ENCODE data around the gene TNNT2.

The TNNT2 gene

GRCh38 chr1:201377611-201378092, at the start of gene TNNT2:
Gene TNNT2 (minus strand): TSS chr1:201377680. CDS start chr1:201373254, 4,426 bp downstream.
- DNase-seq = no peak

GRCh38 chr1:201426479-201427310, 49.2 kb upstream of the TNNT2 start:
- no peak for DNase-seq

GRCh38 chr1:201424146-201424545, 46.7 kb upstream of the TNNT2 start:
- no peak for DNase-seq

DNA sequence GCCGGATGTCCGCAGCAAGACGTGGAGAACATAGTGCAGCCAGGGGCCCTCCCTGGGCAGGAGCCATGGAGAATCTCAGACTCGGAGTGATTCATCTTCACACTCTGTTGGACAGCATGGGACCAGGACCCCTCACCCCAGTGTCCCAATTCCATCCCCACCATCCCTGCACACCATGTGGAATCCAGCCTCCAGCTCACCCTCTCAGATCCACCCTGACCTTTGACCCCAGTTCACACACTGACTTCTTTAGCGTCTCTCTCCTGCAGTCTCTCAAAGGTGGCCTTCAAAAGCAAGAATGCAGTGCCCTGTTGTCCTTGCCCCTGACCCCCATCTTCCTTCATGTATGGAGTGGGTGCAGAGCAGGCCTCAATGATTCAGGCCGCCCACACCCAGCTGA, 46.2 kb upstream of the TNNT2 start:
- no peak for DNase-seq

DNA sequence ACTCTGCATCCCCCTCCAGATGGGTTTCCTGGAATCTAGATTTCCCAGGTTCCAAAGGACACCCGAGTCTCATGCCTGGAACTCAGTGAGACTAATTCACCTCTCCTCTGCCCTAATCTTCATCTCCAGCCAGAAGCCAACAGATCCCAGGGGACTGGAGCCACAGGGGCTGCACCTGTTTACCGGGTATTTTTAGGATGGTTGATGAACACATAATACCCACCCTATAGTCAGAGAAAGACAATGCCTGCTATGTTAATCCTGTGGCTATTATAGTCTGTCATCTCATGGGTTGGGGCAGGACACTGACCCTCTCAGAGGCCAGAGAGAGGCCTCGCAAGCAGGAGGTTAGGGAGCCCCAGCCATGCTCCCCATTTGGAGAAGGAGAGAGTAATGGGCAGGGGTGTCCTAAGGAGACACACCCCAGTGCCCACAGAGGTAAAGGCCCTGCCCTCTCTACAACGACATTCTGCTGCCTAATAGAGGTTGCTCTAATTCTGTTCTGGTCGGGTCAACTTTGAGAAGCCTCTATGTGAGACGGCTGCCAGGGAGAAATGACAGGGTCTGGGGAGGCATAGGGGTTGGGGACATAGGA, 45.1 kb upstream of the TNNT2 start:
- no peak for DNase-seq

DNA sequence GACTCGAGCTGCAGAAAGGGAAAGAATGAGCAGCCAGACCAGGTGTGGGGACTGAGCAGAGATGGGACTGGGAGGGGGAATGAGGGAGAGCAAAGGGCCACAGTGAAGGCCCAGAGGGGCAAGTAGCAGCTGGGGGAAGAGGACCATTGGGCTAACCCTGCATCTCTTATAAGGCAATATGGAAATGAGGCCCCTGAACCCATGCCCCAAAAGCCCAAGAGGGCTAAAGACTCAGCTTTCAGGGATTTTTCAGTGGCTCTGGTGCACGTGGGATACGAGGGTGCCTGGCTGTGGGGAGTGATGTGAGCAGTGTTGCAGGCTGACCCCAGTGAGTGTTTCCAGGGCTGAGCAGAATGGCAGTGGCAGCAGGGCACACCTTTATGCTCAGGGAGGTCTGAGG, 44.5 kb upstream of the TNNT2 start:
- no peak for DNase-seq

DNA sequence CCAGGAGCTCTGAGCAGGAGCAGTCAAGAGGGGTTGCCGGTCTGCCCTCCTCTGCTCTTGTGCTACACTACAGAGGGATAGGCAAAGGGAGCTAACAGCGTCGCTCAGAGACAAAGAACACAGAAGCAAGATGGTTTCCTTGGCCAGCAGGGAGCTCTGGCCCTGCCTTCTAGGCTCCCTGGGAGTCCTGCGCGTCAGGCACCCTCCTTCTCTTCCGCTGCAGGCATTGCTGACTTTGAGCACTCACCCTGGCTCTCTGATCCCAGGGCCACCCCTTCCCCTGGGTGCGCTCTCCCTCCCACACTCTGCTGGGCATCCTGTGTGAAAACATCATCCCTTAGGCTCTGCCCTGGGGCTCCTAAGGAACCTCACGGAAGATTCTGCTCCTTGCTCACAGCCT, 43.6 kb upstream of the TNNT2 start:
- DNase-seq = no peak

DNA sequence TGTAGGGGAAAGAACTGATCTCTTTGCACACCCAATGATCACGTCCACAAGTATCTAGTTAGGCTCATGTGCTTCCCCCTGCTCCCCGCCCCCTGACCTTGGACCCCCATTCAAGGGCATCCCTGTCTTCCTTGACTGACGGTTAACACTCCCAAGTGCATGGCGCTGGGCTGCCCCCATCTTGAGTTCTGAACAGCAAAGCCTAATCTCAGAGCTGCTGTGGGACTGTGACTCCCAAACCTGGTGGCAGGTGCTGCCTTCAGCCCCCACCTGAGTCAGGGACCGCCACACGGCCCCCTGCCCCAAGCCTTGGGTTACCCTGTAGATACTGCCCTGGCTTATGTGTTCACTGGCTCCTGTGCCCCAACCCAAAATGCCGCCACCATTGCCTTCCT, 43.1 kb upstream of the TNNT2 start:
- DNase-seq = no peak

GRCh38 chr1:201419746-201420607, 42.5 kb upstream of the TNNT2 start:
- DNase-seq = no peak

- no peak for DNase-seq
These were observed 41.8 kb upstream of the TNNT2 start for GRCh38 chr1:201419256-201419655.

DNA sequence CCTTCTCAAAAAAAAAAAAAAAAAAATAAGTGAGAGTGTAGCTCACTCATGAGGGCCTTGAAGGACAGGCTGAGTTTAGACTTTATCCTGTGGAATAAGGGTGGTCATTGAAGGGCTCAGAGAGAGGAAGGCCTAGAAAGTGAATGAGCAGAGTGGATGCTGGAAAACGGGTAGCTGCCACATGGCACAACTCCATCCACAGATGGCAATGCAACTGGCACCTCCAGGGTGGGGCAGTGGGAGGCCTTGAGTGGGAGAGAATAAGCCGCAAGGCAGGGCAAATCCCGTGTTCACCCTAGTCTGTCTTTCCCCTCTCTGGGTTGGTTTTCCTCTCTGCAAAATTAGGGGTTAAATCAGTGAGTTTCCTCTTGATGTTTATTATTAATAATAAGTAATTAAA, 41.0 kb upstream of the TNNT2 start:
- no peak for DNase-seq

DNA sequence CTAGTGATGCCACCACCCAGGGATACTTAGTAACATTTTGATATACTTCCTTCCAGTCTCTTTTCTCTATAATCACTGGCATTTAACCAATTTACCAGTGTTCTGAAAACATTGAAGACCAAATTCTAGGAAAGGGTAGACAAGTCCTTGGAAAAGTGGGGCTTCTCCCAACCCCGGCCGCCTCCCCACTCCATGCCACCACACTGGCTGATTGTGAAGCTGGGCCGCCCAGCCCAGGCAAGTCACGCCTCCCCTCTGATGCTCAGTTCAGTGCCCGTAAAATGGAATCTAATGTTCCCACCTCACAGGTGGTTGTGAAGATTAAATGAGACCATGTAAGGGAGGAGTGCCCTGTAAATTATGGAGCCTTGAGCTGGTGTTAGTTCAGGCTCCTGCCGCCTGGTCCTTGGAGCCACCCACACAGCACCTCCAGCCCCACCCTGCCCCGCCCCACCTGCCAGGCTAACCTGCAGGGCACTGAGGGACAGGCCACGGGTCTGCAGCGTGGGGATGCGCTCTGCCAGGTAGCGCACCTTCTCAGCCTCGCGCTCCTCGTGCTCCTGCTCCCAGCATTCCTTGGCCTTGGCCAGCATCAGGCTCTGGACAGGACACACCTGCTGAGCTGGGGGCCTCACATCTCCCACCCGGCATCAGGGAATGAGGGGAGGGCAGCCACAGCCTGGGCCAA, 36.7 kb upstream of the TNNT2 start:
- DNase-seq = no peak

- no peak for DNase-seq
These were observed 33.8 kb upstream of the TNNT2 start for GRCh38 chr1:201411292-201411691.

DNA sequence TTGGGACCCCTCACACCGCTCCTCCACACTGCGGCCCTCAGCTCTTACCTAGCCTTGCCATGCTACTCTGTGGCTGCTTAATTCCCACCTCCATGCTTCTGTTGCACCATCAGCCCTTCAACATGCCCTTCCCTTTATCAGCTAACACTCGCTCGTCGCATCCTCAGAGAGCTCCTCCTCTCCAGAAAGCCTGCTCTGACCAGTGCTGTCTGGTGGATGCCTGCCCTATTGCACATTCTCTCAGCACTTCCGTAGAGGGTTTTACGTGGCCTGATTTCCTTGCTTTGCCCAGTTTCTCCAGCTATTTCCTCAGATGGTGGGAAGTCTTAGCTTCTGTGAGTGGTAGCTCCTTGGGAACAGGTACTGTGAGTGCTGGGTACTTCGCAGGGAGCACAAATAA, 32.0 kb upstream of the TNNT2 start:
- no peak for DNase-seq

- DNase-seq = no peak
These were observed 31.3 kb upstream of the TNNT2 start for GRCh38 chr1:201408834-201409200.

DNA sequence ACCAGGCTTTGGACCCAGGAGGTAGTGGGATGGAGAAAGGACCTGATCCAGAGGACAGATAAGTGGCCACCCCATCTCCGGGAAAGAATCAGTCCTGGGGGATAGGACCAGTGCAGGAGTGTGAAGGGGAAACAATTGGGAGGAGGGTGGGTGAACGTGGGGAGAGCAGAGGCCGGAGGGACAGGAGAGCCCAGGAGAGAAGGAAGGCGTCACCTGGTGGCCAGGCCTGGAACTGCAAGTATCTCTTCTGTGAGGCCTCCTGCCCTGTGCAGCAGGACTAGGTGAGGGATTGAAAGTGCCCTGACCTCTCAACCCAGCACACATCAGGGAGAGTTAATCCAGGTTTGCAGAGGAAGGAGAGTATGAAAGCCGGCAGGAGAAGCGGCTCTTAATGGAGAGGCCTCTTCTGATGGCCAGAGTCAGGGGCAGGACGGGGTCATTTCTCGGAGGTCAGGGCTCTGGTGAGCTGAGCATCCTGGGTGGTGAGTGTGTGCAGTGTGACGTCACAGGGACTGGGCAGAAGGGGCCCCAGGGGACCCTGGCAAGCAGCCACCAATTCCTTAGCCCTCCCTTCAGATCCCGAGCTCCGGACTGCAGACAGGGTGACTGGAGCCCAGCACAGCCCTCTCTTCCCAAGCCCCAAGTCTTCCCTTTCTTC, 30.8 kb upstream of the TNNT2 start:
- DNase-seq = peak; percentile 70

DNA sequence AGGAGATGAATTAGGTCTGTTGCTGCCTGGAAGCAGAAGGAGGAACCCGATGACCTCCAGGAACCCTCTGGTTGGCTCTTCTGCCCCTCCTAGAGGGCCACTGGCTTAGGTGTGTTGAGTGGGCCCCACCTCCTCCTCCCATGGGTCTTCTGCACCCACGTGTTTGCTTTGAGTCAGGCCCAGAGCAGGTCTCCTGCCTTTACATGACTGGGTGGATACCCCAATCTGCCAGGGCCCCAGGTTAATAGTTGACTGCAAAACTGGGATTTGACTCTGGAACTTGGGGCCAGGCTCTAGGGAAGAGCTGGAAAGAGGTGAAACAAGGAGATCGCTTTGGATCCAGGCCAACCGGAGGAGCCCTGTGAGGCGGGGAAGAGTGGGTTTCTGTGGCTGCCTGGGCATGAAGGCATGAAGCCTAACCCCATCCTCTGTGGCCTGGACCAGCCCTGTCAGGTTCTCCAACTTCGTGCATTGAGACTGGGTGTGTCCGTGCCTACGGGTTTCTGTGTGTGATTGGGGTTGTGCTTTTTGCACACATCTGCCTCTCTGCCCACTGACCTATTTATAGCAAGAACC, 29.4 kb upstream of the TNNT2 start:
- no peak for DNase-seq

- no peak for DNase-seq
These were observed 28.0 kb upstream of the TNNT2 start for GRCh38 chr1:201405484-201405831.

GRCh38 chr1:201404722-201405483, 27.4 kb upstream of the TNNT2 start:
- no peak for DNase-seq

DNA sequence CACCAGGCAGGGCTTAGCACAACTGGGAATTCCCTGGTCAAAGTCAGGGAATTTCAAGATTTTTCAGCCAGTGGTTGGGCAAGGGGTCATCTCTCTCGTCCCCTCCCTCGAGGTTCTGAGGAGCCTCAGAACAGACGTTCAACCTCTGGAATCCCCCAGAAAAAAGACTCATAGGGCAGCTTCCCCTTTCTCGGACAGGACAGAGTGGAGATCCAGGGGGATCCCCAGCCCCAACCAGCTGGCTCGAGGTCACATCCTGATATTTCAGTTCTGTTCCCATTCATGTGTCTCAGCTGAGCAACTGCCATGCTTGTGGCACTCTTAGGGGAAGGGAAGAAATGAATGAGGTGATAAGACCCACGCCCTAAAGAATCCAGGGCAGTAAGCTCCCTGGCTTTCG, 26.6 kb upstream of the TNNT2 start:
- DNase-seq = no peak

- DNase-seq = no peak
These were observed 25.9 kb upstream of the TNNT2 start for GRCh38 chr1:201403359-201403758.
